ENCODE measurements around the gene STRN4. TPM values are rescaled to one million over a fixed set of nuclear protein-coding genes. Genes with fewer than 3 reads are reported as not detected.

STRN4 gene
- total and polyA plus RNA-seq, 9 of the 15 experiments (the other 6 are each of a cell fraction or from before 2014, with no cell fraction given), result 0.62 to 83.7 (median 36.9) TPM

- no peak; the same call in 1 of the 2 replicates for TF ChIP-seq ZKSCAN8 (CRISPR knock-in tag; IDR thresholded peaks at IDR 0.05)
- TF ChIP-seq ARID3B (CRISPR knock-in tag; IDR thresholded peaks at IDR 0.05; ENCODE audit: borderline replicate concordance), result no peak
- TF ChIP-seq ARID1B (IDR thresholded peaks at IDR 0.05), result peak; percentile 90
- 0 out of 2 replicates have a peak, but pooled peaks have one; percentile 21 for TF ChIP-seq CC2D1A (IDR thresholded peaks at IDR 0.05)
- TF ChIP-seq FOXA3 (CRISPR knock-in tag; conservative IDR thresholded peaks at IDR 0.05 in 1 of 2, IDR thresholded peaks at IDR 0.05 in 1 of 2), result no peak; a peak in 1 of 4 replicates
- TF ChIP-seq, protein P1, sequence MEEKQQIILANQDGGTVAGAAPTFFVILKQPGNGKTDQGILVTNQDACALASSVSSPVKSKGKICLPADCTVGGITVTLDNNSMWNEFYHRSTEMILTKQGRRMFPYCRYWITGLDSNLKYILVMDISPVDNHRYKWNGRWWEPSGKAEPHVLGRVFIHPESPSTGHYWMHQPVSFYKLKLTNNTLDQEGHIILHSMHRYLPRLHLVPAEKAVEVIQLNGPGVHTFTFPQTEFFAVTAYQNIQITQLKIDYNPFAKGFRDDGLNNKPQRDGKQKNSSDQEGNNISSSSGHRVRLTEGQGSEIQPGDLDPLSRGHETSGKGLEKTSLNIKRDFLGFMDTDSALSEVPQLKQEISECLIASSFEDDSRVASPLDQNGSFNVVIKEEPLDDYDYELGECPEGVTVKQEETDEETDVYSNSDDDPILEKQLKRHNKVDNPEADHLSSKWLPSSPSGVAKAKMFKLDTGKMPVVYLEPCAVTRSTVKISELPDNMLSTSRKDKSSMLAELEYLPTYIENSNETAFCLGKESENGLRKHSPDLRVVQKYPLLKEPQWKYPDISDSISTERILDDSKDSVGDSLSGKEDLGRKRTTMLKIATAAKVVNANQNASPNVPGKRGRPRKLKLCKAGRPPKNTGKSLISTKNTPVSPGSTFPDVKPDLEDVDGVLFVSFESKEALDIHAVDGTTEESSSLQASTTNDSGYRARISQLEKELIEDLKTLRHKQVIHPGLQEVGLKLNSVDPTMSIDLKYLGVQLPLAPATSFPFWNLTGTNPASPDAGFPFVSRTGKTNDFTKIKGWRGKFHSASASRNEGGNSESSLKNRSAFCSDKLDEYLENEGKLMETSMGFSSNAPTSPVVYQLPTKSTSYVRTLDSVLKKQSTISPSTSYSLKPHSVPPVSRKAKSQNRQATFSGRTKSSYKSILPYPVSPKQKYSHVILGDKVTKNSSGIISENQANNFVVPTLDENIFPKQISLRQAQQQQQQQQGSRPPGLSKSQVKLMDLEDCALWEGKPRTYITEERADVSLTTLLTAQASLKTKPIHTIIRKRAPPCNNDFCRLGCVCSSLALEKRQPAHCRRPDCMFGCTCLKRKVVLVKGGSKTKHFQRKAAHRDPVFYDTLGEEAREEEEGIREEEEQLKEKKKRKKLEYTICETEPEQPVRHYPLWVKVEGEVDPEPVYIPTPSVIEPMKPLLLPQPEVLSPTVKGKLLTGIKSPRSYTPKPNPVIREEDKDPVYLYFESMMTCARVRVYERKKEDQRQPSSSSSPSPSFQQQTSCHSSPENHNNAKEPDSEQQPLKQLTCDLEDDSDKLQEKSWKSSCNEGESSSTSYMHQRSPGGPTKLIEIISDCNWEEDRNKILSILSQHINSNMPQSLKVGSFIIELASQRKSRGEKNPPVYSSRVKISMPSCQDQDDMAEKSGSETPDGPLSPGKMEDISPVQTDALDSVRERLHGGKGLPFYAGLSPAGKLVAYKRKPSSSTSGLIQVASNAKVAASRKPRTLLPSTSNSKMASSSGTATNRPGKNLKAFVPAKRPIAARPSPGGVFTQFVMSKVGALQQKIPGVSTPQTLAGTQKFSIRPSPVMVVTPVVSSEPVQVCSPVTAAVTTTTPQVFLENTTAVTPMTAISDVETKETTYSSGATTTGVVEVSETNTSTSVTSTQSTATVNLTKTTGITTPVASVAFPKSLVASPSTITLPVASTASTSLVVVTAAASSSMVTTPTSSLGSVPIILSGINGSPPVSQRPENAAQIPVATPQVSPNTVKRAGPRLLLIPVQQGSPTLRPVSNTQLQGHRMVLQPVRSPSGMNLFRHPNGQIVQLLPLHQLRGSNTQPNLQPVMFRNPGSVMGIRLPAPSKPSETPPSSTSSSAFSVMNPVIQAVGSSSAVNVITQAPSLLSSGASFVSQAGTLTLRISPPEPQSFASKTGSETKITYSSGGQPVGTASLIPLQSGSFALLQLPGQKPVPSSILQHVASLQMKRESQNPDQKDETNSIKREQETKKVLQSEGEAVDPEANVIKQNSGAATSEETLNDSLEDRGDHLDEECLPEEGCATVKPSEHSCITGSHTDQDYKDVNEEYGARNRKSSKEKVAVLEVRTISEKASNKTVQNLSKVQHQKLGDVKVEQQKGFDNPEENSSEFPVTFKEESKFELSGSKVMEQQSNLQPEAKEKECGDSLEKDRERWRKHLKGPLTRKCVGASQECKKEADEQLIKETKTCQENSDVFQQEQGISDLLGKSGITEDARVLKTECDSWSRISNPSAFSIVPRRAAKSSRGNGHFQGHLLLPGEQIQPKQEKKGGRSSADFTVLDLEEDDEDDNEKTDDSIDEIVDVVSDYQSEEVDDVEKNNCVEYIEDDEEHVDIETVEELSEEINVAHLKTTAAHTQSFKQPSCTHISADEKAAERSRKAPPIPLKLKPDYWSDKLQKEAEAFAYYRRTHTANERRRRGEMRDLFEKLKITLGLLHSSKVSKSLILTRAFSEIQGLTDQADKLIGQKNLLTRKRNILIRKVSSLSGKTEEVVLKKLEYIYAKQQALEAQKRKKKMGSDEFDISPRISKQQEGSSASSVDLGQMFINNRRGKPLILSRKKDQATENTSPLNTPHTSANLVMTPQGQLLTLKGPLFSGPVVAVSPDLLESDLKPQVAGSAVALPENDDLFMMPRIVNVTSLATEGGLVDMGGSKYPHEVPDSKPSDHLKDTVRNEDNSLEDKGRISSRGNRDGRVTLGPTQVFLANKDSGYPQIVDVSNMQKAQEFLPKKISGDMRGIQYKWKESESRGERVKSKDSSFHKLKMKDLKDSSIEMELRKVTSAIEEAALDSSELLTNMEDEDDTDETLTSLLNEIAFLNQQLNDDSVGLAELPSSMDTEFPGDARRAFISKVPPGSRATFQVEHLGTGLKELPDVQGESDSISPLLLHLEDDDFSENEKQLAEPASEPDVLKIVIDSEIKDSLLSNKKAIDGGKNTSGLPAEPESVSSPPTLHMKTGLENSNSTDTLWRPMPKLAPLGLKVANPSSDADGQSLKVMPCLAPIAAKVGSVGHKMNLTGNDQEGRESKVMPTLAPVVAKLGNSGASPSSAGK (IDR thresholded peaks at IDR 0.05), result peak; percentile 94
- no peak for TF ChIP-seq ZNF175 (CRISPR knock-in tag; IDR thresholded peaks at IDR 0.05; ENCODE audit: low read depth)
- TF ChIP-seq MITF (IDR thresholded peaks at IDR 0.05), result no peak
- TF ChIP-seq, protein P2, sequence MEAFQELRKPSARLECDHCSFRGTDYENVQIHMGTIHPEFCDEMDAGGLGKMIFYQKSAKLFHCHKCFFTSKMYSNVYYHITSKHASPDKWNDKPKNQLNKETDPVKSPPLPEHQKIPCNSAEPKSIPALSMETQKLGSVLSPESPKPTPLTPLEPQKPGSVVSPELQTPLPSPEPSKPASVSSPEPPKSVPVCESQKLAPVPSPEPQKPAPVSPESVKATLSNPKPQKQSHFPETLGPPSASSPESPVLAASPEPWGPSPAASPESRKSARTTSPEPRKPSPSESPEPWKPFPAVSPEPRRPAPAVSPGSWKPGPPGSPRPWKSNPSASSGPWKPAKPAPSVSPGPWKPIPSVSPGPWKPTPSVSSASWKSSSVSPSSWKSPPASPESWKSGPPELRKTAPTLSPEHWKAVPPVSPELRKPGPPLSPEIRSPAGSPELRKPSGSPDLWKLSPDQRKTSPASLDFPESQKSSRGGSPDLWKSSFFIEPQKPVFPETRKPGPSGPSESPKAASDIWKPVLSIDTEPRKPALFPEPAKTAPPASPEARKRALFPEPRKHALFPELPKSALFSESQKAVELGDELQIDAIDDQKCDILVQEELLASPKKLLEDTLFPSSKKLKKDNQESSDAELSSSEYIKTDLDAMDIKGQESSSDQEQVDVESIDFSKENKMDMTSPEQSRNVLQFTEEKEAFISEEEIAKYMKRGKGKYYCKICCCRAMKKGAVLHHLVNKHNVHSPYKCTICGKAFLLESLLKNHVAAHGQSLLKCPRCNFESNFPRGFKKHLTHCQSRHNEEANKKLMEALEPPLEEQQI (IDR thresholded peaks at IDR 0.05), result no peak
Observed at GRCh38 chr19:46786236-46787039, 40.2 kb upstream of the STRN4 start (continued).
